Thyroid gland (tissue), 4 donors: ENCODE results near the gene SNRPA.

ENCODE experiments used
- POLR2A ChIP-seq, 2 donors: fragments of 450-650 bp; IDR thresholded peaks; one replicate each; pipeline ENCODE4 v1.6.1; 2017; ENCODE audit warnings: antibody characterized with exemption in 2 of 2, mild to moderate bottlenecking in 2 of 2, moderate library complexity in 1 of 2
- TF ChIP-seq, protein P1 (sequence below), 6 experiments: fragments of 200-600 bp in 3 of 6; fragments of 450-650 bp in 3 of 6; sonication (generic) in 3 of 6; IDR thresholded peaks; one replicate each; pipeline ENCODE4 v1.5.1; 2016 to 2019; ENCODE audit warnings: antibody characterized with exemption in 6 of 6, mild to moderate bottlenecking in 2 of 6, inconsistent platforms in 1 of 6, moderate library complexity in 1 of 6

DNA sequence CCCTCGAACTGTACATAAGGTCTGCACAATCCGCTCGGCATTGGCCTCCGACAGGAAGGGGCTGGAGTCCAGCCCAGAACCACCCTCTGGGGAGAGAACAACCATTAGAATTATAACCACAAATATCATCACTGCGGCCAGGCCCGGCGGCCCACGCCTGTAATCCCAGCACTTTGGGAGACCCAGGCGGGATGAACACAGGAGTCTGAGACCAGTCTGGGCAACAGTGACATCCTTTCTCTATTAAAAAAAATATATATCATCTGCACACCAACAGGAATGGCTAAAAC, 45.7 kb upstream of the SNRPA start:
- no peak for TF ChIP-seq POLR2A (IDR thresholded peaks at IDR 0.05)
- TF ChIP-seq, protein P1, sequence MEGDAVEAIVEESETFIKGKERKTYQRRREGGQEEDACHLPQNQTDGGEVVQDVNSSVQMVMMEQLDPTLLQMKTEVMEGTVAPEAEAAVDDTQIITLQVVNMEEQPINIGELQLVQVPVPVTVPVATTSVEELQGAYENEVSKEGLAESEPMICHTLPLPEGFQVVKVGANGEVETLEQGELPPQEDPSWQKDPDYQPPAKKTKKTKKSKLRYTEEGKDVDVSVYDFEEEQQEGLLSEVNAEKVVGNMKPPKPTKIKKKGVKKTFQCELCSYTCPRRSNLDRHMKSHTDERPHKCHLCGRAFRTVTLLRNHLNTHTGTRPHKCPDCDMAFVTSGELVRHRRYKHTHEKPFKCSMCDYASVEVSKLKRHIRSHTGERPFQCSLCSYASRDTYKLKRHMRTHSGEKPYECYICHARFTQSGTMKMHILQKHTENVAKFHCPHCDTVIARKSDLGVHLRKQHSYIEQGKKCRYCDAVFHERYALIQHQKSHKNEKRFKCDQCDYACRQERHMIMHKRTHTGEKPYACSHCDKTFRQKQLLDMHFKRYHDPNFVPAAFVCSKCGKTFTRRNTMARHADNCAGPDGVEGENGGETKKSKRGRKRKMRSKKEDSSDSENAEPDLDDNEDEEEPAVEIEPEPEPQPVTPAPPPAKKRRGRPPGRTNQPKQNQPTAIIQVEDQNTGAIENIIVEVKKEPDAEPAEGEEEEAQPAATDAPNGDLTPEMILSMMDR (IDR thresholded peaks at IDR 0.05), result no peak
